Fibroblast of villous mesenchyme (primary cell): Measurements from ENCODE around the gene LMO4. TPM values are rescaled to one million over a fixed set of nuclear protein-coding genes. Genes with fewer than 3 reads are reported as not detected.

Experiments
- DNase-seq: peaks from one replicate; pipeline ENCODE4 v3.0.0-alpha.2; 2010; ENCODE audit warnings: low read depth
- H3K4me3 ChIP-seq: 2 replicates; pipeline ENCODE4 v1.5.1; 2011; ENCODE audit warnings: low read depth, mild to moderate bottlenecking, low read length
- total RNA-seq: library from RNA; depleted of rRNA; stranded (reverse); fragments of >200 nt; gene quantifications from 2 replicates; pipeline ENCODE4 v1.2.3, GENCODE V29; 2012
- TF ChIP-seq, protein P1 (sequence below): IDR thresholded peaks from 2 replicates; pipeline ENCODE4 v1.5.1; 2012; ENCODE audit warnings: low read depth, mild to moderate bottlenecking, low read length; ENCODE audit not compliant: insufficient read depth

LMO4 gene
- total RNA-seq, 1 donor = 70.8 TPM

DNA sequence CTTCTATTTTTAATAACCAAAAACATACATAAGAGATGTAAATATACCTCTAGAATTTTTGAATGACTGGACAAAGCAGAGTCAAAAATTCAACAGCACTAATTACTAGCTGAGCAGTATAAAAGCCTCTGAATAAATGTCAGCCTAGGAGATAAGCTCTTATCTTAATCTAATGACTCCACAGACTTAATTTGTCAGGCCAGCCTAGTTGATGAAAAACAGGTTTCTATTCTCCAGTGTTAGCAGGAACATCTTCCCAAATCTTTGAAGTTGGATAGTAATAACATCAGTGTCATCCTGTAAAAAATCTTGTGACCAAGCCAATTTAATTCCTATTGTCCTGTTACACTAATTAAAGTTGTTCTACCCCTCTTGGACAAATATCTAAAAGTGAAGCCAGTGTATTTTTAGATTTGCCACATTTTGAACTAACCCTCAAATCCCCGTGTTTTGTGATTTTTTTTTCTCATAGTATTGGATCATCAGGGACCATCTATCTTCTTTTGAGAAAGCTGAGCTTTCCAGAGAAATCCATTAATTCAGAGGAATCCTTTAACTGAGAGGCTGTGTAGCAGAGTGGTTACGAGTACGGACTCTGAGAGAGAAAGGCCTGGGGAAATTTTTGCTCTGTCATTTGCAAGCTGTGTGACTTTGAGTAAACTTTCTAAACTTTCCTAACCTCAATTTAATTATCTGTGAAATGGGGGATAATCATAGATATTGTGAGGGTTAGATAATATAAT, 41.2 kb downstream of the LMO4 start:
- TF ChIP-seq, protein P1, sequence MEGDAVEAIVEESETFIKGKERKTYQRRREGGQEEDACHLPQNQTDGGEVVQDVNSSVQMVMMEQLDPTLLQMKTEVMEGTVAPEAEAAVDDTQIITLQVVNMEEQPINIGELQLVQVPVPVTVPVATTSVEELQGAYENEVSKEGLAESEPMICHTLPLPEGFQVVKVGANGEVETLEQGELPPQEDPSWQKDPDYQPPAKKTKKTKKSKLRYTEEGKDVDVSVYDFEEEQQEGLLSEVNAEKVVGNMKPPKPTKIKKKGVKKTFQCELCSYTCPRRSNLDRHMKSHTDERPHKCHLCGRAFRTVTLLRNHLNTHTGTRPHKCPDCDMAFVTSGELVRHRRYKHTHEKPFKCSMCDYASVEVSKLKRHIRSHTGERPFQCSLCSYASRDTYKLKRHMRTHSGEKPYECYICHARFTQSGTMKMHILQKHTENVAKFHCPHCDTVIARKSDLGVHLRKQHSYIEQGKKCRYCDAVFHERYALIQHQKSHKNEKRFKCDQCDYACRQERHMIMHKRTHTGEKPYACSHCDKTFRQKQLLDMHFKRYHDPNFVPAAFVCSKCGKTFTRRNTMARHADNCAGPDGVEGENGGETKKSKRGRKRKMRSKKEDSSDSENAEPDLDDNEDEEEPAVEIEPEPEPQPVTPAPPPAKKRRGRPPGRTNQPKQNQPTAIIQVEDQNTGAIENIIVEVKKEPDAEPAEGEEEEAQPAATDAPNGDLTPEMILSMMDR = no peak
- no peak overlapping the region for H3K4me3 ChIP-seq
- DNase-seq = peak; percentile 38

GRCh38 chr1:87370544-87370943, 41.9 kb downstream of the LMO4 start:
- TF ChIP-seq, protein P1 = no peak
- peak; percentile 30 for DNase-seq
- H3K4me3 ChIP-seq = no peak overlapping the region

DNA sequence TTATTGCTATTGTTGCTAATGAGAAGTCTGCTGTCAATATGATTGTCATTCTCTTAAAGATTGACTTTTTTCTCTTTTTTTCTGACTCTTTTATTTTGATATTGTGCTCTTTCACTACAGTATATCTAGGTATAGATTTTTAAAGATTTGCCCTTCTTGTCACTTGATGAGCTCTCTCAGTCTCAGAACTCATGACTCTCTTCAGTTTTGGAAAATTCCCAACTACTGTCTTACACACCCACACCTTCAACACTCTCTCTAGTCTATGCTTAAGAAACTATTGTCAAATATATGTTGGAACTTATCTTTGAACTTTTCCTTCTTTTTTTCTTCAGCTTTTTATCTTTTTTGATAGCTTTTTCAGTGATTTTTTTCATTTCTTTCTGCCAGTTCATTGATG, 50.6 kb downstream of the LMO4 start:
- TF ChIP-seq, protein P1 = no peak
- no peak for DNase-seq
- no peak overlapping the region for H3K4me3 ChIP-seq

- no peak for DNase-seq
- H3K4me3 ChIP-seq = no peak overlapping the region
- TF ChIP-seq, protein P1 = no peak
Observed at GRCh38 chr1:87386217-87386790, 57.6 kb downstream of the LMO4 start.

GRCh38 chr1:87388411-87388810, 59.7 kb downstream of the LMO4 start:
- TF ChIP-seq, protein P1 = no peak
- H3K4me3 ChIP-seq = no peak overlapping the region

GRCh38 chr1:87389011-87389410, 60.3 kb downstream of the LMO4 start:
- no peak overlapping the region for H3K4me3 ChIP-seq
- TF ChIP-seq, protein P1 = no peak
- DNase-seq = no peak

More at GRCh38 chr1:87388411-87388810, 59.7 kb downstream of the LMO4 start:
- no peak for DNase-seq
